Stimulated activated CD8-positive, alpha-beta memory T cell treated with anti-CD3 and anti-CD28 coated beads, Interleukin-7, amount 100 ng/mL, for 4 hours (primary cell): ENCODE measurements around the gene CHI3L2.

Experiments used
- DNase-seq, 2 donors: peaks; one replicate each; pipeline ENCODE4 v3.0.0-alpha.2; 2020; ENCODE audit warnings: low read depth in 2 of 2

Gene CHI3L2, protein sequence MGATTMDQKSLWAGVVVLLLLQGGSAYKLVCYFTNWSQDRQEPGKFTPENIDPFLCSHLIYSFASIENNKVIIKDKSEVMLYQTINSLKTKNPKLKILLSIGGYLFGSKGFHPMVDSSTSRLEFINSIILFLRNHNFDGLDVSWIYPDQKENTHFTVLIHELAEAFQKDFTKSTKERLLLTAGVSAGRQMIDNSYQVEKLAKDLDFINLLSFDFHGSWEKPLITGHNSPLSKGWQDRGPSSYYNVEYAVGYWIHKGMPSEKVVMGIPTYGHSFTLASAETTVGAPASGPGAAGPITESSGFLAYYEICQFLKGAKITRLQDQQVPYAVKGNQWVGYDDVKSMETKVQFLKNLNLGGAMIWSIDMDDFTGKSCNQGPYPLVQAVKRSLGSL

DNA sequence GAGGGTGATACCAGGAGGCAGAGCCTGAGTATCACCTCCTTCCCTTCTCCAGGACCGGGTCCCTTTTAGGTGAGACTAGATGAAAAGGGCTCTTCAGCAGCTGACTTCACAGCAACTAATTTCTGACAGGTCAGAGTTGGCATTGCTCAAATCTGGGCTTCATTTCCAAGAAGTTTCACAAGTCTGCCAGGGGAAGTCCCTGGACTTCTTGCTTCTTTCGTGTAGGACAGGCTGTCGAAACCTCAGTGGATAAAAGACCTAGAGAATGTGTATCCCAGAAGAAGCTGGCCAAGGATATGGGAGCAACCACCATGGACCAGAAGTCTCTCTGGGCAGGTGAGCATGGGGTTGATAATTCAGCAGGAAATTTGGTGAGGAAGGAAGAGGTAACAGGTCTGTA, at the start of gene CHI3L2:
Gene CHI3L2, plus strand, starts transcription at position 280 of the 400 bp plus-strand sequence. Its CDS starts 17 bp downstream, at position 297.
- no peak for DNase-seq

DNA sequence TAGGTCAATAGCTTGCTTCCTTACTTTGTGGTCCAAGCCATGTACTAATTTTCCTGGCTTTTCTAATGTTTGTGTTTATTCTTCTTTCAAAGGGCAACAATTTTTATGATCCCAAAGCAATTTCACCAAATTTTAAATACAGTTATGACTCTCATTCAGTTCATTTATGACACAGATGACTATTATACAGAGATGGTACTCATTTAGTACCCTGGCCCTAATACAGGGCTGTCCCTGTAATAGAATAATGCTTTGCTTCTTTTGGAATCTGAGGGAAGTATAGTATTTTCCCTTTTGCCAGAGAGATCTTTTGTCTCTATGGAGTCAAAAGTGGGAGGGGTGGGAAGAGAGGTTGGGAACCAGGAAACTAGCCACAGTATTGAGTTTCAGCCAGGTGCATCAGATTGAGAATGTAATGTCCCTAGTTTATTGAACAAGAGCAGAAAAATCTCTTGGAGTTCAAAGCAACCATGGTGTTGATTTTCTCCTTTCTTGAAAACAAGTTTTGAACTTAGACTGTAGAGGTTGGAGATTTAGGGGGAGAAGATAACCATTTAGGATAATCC, 47.5 kb upstream of the CHI3L2 start:
- no peak for DNase-seq

DNA sequence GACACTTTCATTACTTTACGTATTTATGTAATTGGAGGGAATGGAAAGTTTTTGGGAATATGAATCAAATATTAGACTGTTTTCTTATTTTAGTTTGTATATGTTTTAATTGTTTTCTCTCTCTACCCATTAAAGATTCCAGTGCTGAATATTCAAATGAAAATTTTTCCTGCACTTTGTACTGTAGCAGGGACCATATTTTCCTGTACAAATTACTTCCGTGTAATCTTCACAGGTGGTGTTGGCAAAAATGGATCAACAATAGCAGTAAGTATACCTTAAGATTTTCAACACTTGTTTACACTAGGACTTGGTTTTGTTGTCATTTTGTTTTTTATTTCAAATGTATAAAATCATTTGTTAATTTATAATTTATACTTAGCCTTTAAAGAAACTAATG, 45.5 kb upstream of the CHI3L2 start:
- no peak for DNase-seq

DNA sequence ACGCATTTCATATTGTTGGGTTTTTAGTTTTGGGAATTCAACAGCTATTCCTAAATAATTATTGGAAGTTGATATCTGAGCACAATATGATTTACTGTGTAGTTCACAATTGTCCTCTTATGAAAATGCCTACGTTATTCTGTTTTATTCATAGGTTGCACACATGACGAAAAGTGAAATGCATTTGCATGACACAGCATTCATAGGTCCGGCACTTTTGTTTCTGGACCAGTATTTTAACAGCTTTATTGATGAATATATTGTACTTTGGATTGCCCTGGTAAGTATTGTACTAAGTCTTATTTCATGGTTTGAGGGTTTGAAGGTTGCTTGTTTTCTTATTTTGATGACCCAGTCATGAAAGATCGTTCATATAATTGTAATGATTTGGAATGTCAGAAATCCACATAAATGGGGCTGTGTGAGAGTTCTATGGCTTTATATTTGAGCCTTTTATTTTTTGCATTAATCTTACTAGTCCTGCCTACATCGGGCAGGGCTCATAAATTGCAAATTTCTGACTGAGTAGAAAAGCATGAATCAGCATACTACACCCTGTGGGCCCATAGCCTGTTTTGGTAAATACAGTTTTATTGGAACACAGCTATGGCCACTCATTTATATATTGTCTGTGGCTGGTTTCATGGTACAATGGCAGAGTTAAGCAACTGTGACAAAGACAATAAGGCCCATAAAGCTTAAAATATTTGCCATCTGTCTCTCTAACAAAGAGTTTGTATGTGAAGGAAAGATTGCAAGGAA, 44.0 kb upstream of the CHI3L2 start:
- no peak for DNase-seq

DNA sequence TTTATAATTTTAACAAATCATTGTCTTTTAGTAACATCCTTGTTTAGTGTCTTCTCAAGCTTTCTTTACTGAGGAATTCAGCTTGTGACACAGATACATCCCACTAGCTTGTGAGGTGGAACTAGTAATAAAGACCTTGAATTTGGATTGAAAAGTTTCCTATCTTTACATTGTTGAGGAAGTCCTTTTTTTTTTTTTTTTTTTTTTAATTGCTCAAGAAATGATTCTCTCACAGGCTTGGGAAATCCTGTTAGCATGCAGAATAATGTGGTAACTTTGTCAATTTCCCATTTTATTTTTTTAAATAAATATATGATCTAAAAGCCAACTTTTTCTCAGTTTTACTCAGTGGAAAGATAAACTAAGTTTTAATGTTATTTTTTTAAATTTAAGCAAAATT, 42.9 kb upstream of the CHI3L2 start:
- no peak for DNase-seq

DNA sequence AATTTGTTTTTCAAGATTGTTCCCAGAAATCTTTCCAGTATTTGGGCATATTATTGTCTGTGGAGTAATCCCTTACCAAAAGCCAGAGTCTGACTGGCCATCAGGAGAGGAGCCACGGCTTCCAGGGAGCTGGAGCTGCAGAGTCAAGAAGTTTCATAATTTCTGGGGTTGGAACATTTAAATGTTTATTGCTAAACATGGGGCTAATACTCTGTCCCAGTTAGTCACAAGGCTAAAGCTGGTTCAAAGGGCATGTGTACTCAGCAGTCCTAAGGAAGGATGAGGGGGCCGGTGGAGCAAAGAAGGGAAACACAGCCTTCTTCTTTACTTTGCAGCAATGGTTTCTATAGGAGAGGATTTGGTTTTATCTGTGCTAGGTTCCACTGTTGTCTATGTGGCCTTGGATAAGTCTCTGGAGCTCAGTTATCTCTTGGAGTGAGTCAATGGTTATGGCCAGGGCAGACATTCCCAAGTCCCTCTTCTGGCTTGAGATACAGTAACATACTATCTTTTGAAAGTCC, 36.5 kb upstream of the CHI3L2 start:
- DNase-seq: no peak

DNA sequence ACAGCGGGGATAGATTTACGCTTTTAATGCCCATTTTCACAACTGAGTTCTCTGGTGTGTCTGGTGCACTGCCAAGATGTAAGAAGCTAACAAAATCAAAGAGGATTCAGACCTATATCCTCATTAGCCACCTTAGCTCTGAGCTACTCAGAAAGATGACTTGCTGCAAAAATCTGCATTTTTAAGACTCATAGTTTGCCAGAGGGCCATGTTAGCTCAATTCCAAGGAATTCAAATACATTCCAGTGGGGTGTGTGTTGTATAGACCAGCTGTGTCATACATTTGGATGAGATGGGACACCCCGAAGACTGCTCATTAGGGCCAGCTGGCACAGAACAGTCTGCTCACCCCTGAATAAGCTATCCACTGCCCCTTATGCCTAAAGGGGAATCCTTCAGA, 36.0 kb upstream of the CHI3L2 start:
- no peak for DNase-seq

DNA sequence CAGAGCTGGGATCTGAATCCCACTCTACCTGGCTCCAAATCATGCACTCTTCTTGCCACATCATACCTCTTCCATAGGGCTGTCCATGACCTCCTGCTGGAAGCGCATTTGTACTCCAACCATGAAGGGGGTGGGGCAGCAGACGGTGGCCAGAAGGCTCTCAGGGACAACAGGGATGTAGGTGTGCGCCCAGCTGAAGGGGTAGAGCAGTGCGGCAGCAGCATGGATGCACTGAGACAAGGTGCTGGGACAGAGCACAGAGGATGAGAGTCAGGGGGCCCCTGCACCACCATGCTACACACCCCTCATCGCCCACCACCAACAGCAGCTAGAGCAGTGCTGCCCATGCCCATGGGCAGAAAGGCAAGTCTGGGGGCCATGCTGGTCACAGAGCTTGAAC, 35.4 kb upstream of the CHI3L2 start:
- no peak for DNase-seq

DNA sequence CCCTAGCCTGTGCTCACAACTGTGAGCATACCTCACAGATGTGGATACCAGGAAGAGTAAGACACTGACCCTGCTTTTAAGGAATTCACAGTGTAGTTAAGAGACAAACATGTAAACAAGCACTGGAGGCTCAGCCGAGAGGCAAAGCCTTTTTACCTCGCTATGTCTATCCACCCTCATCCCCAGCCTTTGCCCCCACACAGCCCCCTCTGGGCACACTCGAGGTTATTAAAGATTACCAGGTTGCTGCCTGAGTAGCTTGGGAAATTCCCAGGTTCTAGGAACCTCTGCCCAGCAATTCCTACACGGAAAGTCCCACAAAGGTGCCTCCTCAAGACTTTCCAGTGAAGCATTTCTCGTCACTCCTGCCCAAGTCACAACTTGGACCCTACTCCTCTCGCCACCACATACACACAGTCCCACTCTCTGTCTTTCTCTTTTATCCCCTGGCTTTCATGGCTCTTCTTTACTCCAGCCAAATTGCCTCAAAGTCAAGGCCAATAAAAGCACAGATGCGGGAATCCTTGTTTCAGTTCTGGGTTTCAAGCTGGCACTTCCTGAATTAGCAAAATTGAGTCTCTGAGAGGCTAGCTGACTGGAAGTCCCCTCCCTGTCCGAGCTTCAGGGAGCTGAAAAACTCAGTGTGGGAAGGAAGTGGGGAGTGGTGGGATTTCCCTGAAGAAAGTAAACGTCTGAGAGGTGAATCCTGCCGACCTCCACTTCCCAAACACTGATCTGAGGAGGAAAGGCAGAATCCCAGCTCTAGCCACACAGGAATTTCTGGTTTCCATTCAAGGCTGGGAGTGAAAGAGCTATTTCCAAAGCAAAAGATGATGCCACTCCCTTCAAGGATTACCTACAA, 34.6 kb upstream of the CHI3L2 start:
- DNase-seq: no peak

DNA sequence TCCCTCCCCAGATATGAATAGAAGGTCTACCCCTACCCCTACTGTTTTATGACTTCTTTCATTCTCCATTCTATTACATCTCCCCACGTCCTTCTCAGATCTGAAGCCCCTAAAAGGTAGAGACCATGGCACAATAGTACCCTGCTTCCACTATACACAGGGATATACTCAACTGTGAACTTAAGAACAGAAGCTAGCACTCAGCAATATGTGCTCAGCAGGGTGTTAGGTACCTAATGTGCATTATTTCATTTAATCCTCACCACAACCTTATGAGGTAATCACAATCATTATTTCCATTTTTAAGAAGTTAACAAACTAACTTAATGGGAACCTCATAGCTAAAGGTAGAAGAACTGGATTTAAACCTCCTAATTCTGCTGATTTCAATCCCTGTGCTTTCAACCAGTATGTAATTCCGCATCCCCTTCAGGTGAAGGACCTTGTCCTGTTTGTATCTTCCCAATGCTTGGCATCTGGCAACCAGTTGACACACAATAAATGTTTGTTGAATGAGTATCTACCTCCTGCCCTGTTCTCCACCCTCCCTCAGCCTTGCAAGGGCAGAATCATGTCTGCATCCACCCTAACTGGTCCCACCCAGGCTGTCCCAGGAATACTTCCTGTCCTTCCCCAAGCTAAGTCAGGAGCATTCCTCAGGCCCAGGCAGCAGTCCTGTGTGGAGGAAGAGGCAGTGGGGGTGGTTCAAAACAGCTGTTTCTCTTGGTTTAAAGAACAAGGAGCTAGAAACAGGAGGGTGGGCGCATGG, 33.6 kb upstream of the CHI3L2 start:
- no peak for DNase-seq

DNA sequence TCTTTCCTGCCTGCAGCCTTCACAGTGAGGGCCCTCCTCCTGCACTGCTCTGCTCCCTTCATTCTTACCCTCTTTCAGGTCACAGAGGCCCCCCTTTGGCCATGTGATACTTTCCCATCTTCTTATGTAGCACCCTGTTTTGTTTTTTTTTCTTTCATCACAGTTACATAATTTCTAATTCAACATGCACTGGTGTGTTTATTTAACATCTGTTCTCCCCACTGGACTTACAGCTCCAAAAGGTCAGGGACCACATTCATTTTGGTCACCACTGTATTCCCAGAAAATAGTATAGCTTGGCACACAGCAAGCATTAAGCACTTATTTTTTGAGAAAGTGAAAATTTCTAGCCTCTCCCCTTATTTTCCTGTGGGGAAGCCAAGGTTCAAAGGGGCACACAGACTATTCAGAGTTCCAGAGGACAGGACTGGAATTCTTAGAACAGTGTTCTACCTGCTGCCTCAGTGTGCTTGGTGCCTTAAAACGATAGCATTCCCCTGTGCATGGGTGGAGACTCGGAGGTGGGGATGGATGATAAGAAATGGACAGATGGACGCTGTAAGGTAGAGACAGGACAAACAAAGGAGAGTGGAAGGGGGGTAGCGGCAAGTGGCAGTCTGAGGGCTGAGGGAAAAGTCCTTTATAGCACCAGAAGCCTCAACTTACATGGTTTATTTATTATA, 32.4 kb upstream of the CHI3L2 start:
- DNase-seq: no peak

DNA sequence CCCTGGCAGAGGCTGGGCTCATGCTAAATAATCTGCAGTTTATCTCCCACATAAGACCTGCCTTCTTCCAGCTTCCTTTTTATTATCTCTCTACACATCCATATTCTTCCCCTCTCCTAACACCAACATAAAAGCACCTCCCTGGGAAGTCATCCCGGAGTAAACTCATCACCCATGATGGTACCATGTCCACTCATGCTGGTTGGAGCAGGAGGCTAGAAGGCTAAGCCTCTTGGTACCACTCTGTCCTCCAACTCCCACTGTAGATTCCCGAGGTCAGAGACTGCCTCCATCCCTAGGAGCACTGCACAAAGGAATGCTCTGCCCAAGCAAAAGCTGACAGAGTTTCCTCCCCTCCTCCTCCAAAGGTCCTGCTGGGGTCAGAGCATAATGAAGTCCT, 31.3 kb upstream of the CHI3L2 start:
- no peak for DNase-seq

DNA sequence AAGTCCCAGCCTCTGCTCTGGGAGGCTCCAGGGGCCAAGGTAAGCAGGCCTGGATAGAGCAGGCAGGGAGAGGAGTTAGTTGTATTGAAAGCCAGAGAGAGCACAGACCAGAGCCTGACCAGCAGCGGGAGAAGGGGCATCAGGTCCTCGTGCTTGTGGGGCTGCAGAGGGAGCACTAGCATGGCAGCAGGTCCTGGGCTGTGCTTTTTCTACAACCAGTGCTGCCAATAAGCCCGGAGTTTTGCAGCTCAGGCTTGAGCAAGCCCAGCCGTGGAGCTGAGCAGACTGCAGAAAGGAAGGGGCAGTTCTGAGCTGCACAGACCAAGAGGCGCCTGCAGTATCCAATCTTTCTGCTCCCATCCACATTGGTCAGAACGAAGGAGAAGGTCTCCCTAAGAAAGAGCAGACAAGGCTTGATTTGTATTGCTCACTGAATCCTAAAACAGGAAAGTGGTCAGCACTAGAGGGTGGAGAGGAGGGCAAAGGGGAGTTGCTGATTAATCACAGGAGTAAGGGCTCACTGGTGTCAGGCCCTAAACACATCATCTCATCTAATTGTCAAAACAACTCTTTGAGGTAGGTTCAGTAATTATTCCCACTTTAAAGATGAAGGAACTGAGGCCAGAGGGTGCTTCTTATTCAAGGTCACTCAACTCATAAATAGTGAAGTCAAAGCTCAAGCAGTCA, 29.8 kb upstream of the CHI3L2 start:
- peak in 1 of 2 donors; percentile 48 for DNase-seq

DNA sequence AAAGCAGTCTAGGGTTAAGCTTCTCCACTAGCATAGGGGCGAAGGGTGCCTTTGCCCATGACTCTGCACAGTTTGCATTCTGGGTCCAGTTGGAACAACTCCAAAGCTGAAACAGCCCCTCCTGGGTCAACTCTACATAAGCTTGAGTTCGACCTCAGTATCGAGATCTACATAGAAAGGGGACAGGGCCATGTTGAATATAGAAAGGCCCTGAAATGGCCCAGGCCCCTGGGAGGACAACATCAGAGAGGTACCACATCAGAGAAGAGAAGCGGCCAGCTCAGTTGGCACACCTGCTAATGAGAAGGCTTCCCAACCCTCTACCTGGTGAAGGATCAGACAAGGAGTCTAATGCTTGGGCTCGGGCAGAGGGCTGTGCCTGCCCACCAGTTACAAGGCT, 28.7 kb upstream of the CHI3L2 start:
- no peak for DNase-seq

DNA sequence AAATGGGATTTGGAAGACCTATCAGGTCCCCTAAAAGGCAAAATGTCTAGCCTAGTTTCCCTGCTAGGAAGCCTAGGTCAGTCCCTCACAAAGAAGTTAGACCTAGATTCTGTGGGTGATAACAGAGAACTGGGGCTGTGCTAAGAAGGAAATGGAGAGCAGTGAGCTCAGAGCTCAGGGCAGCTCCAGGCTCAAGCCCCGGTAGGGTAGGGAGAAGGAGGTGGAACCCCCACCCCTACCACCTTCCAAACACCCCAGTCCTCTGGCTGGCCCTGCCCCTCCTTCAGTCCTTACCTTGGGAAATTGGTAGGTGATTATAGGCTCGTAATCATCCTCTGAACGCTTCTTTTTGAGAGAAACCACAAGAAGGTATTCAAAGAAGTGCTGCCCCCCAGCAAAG, 28.2 kb upstream of the CHI3L2 start:
- no peak for DNase-seq

DNA sequence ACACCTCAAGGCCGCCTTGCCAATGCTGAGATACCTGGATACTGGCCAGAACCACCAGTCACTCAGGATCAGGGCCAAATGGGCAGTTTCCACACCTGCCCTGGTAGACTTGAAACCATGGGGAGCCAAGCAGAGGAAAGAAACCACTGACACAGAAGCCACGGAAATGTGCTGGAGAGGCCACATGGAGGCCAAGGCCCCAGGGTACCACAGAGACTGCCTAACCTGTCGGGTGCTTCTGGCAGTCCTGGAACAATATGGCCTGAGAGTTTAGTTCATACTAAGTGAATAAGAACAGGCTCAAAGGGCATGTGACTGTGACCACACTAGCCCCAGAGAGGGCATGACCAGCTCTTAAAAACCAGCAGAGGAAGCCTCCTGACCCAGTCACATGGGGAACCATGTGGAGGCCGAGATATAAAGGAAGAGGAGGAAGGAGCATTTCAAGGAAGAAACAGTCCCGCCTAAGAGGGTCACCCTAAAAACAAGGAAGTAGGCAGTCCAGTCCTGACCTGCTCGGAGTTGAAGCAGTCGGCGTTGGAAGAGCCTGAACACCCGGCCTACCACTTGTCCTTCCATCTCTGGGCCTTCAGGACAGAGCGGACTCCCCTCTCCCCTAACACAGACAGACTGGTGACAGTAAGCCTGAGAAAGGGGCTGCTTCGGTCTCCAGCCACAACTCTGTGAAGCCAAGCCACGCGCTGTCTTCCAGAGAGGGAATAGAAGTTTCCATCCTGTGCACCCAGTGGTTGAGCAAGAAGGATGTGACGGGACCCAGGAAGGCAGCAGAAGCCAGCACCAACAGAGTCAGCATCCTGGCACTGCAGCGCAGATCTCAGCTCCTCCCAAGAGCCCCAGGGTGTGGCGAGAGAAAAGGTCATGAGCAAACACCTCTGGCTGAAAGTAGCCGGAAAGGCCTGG, 27.4 kb upstream of the CHI3L2 start, which contains the start of gene DENND2D:
Gene DENND2D, minus strand, starts transcription at position 766 of the 921 bp plus-strand sequence. Its CDS starts 187 bp downstream, at position 579.
- peak; percentile 45 to 56 for DNase-seq

DNA sequence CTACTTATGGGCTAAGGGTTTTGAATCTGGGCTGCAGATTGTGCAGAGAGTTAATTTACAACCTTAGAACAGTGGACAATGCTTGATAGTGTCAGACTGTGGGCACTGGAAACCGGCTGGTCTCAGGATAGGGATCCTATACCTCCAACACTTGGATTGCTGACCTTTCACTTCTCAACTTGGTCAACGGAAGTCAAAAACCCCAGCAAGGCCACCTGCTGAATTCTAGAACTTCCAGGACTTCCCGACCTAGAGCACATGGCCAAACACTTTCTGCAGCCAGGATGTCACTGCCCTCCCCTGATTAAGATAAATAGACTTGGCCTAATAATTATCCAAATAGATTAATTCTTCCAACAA, 26.7 kb upstream of the CHI3L2 start:
- DNase-seq: no peak

DNA sequence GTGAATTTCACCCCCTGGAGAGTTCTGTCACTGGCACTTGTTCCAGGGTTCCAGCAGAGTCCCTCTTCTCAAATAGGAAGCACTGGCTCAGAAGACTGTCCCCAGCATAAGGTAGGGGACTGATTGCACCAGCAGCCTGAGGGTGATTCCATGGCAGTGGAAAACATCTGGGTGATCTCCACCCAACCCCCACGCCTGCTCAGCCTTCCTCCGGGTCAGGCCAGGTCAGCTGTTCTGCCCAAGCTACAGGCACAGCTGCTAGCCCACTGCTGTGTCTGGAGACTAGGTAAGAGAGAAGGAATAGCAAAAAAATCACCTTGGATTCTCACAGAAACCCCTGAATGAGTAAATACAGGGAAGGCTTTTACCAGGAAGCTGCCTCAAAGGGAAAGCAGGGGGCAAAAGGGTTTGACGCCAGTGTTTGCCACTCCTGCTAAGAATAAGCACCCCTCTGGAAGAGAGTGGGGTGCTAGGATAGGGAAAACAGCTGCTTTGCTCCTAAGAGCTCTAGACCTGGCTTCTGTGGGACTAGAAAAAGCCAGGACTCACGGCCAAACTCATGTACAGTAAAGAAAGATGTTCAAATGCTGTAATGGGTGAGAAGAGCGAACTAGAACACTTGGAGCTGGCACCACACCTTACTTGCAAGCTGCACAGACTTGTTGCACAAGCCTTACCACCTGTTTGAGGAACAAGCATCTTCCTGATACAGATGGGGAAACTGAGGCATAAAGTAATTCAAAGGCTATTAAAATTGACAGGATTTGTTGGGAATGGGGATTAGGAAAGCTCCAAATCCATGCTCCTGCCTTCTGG, 26.0 kb upstream of the CHI3L2 start:
- no peak for DNase-seq
